NOMO-1 (cell line): ENCODE results near the gene SMPD3.

ENCODE experiments used
- DNase-seq, 2 experiments: peaks; one replicate each; lab custom pipeline; 2025; ENCODE audit not compliant: unreplicated experiment in 2 of 2; lab: John Stamatoyannopoulos, UW

The SMPD3 gene

GRCh38 chr16:68359398-68360191 lies 88.7 kb downstream of the SMPD3 start:
- no peak for DNase-seq

DNA sequence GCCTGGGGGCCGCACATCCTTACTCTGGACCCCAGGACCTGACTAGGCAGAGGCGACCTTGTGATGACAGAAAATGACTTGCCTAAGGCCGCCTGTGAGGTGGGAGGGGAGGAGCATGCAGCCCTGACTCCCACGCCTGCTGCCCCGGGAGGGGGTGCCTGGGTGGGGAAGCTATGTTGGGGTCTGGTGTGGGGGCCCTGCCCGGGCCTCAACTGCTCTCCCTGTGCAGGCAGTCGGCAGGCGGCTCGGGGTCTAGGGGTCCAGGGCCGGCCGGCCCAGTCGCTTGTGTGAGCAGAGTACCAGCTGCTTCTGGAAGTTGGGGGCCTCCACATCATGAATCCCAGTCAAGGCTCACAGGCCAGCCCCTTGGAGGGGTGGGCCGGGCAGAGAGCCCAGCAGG lies 89.4 kb downstream of the SMPD3 start:
- no peak for DNase-seq

DNA sequence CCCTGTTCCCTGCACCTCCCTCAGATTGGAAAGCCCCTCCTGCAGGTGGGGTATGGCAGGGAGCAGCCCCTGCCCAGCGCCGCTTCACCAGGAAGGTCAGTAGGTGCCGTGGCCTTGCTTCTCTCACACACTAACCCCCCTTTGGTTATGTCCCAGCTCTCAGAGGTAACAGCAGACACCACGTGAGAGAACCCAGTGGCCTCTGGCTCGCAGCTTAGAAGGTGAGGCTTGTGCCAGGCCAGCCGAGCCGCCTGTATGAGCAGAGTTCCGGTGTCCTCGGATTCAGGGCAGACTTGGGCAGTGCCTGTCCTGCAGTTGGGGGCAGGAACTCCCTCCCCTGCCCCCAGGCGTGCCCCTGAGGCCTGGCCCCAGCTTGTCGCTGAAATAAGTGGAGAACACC lies 90.4 kb downstream of the SMPD3 start:
- no peak for DNase-seq

DNA sequence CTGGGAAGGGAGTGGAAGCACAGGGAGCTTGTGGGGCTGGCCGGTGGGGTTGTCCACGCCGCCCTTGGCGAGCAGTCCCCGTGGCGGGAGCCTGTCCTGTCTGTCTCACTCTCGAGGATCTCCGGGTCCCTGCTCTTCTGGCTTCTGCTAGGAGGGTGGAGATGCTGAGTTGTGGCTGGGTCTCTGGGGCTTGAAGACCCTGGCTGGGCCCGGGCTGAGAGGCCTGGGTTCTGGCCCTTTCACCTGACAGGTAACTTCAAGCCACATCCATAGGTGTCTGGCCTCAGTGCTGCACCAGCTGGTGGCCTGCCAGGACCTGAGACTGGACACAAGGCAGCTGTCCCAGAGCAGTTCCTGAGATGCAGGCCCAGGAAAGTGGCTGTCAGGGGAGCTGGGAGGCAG lies 90.8 kb downstream of the SMPD3 start:
- no peak for DNase-seq

- DNase-seq = no peak
These were observed 91.4 kb downstream of the SMPD3 start for GRCh38 chr16:68356919-68357286.

DNA sequence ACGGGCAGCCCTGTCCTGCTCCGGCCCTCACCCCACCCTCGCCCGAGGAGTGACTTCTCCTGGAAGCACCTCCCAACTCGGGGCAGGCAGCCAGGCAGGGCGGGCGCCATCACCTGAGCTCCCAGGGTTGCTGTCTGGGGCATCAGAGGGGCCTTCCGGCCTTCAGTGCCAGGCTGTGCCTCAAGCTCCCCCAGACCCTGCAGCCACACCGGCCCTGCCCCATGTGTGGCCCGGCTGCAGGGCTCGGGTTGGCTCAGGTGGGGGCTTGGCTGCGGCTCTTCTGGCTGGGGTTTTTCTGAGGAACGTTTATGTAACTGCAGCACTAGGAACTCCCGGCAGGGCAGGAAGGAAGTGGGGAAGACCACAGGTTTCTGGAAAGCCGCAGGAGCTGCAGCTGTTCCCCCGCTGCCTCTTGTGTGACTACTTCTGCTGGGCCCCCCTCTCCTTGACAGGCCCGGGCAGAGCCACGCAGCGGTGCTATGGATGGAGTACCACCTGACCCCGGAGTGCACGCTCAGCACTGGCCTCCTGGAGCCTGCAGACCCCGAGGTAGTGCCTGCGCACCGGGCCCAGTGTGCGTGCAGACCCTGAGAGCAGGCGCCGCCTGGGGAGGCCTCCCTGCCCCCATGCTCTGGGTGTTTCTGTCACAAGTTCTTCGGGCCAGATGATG lies 91.9 kb downstream of the SMPD3 start:
- DNase-seq = peak; percentile 58 to 72

GRCh38 chr16:68355447-68356248 lies 92.7 kb downstream of the SMPD3 start:
- no peak for DNase-seq

- DNase-seq = no peak
These were observed 93.5 kb downstream of the SMPD3 start for GRCh38 chr16:68354816-68355215.

GRCh38 chr16:68353366-68353765 lies 94.9 kb downstream of the SMPD3 start:
- no peak for DNase-seq

- DNase-seq = no peak
These were observed 96.3 kb downstream of the SMPD3 start for GRCh38 chr16:68351991-68352431.

DNA sequence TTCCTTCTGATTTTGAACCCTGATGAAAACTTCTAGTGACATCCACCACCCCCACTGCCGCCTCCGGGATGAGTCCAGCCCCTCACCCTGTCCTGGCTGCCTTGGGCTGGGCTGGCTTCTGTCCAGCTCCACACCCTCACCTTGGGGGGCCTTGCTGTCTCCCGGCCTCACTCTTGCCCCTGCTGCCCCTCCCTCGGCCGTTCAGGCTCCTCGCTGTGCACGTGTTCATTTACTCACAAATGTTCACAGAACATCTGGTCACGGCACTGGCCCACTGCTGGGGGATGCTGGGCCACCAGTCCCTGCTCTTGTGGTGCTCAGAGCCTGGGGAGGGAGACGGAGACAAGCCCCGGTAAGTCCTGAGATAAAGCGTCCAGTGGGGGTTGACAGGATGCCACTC lies 96.8 kb downstream of the SMPD3 start:
- no peak for DNase-seq

GRCh38 chr16:68350813-68351350 lies 97.4 kb downstream of the SMPD3 start:
- DNase-seq = no peak

DNA sequence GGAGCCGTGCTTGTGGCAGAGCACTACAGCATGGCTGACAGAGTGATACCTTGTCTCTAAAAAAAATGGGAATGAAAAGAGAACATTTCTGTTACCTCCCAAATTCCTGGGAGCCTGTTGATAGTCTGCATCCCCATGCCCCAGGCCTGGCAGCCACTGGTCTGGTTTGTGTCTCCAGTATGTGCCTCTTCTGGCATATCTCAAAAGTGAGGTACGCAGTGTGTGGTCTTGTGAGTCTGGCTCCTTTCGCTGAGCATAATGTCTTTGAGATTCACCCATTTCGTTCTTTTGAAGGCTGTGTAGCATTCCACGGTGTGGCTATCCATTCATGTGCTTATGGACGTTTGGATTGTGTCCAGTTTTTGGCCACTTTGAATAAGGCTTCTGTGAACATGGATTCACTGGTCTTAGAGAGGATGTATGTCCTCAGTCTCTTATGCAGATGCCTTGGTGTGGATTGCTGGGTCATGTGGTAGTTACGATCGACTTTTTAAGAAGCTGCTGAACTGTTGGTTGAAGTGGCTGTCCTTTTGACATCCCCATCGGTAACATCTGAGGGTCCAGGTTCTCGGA lies 98.4 kb downstream of the SMPD3 start:
- DNase-seq = no peak

GRCh38 chr16:68348639-68349445 lies 99.5 kb downstream of the SMPD3 start:
- DNase-seq = no peak

- no peak for DNase-seq
These were observed 100.7 kb downstream of the SMPD3 start for GRCh38 chr16:68347605-68348004.

DNA sequence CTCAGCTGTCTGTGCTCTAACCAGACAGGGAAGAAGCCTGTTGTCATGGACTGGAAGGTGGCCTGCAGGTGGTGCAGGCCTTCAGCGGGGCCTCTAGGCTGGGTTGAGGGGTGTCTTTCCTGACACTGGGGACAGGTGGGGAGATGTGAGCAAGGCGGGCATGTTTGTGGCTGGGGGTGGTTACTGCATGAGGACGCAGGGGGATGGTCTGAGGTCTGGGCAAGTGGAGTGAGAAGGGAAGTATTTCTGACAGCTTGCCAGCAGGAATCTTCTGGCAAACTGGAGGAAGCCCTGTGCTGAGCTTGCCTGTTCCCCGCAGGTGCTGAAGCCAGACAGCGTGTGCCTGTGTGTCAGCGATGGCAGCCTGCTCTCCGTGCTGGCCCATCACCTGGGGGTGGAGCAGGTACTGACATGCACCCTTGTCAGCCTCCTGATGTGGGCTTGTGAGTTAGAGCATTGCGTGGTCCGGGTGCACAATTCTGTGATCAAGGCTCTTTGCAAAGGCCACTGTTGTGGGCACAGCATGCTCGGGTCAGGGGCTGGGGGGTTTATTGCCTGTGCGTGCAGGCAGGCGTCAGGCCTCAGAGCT lies 101.3 kb downstream of the SMPD3 start:
- DNase-seq = no peak

- no peak for DNase-seq
These were observed 102.2 kb downstream of the SMPD3 start for GRCh38 chr16:68345958-68346635.

- no peak for DNase-seq
These were observed 102.9 kb downstream of the SMPD3 start for GRCh38 chr16:68345351-68345810.

DNA sequence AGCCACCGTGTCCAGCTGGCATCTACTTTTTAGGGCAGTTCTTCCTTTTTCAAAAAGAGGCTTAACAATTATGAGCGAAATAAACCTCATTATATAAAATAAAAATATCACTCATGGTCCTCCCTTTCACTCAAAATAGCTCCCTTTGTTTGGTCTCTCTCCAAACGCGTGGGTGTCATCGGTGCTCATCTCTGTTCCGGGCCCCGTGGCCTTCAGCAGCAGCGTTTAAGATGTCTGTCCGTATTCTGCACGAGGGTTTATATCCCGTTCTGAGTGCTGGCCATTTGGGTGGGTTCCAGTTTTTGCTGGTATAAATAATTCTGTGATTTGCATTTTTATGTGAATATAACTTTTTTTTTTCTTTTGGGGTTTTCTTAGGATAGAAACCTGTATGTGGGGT lies 104.1 kb downstream of the SMPD3 start:
- DNase-seq = no peak
